Large intestine (tissue), 3 donors: ENCODE measurements around the gene CCDC87. TPM values are rescaled to one million over a fixed set of nuclear protein-coding genes. Genes with fewer than 3 reads are reported as not detected.
"Not testable (repeated sequence)": the region's sequence is repeated elsewhere in the genome, so short reads cannot be mapped to it uniquely, and the experiment has no call there.

Experiments
- DNase-seq, 2 donors: peaks; one replicate each; pipeline versions ENCODE4 v3.0.0 to v3.0.0-alpha.2; 2013
- H3K27ac ChIP-seq: one replicate; pipeline ENCODE4 v1.5.1; 2013; ENCODE audit warnings: low read length
- H3K27me3 ChIP-seq: 2 replicates; pipeline ENCODE4 v1.6.1; 2013; ENCODE audit warnings: low read length; ENCODE audit not compliant: control insufficient read depth, insufficient read depth
- H3K36me3 ChIP-seq: 2 replicates; pipeline ENCODE4 v1.6.1; 2013; ENCODE audit warnings: low read length; ENCODE audit not compliant: control insufficient read depth, insufficient read depth
- H3K4me1 ChIP-seq: one replicate; pipeline ENCODE4 v1.6.1; 2013; ENCODE audit warnings: low read length; ENCODE audit not compliant: control insufficient read depth, insufficient read depth
- H3K4me3 ChIP-seq: one replicate; pipeline ENCODE4 v1.5.1; 2013; ENCODE audit warnings: low read length
- H3K9me3 ChIP-seq: one replicate; pipeline ENCODE4 v1.6.1; 2013; ENCODE audit warnings: mild to moderate bottlenecking, low read depth, low read length, moderate library complexity; ENCODE audit not compliant: control insufficient read depth
- WGBS: methylation state at CpG from one replicate; pipeline ENCODE4 v1.1.5; 2013; ENCODE audit warnings: low lambda C conversion rate; ENCODE audit not compliant: insufficient coverage; 5-methylcytosine and 5-hydroxymethylcytosine counted together
- polyA plus RNA-seq: library from polyadenylated mRNA; unstranded; fragments of 120-200 nt; gene quantifications from one replicate; pipeline ENCODE4 v1.2.1, GENCODE V29; 2013

The CCDC87 gene
- polyA plus RNA-seq, 1 donor, result 0.09 TPM

GRCh38 chr11:66595245-66595904 lies 2.5 kb upstream of the CCDC87 start:
- peaks cover 16% of the 10 kb centered on the region for H3K36me3 ChIP-seq
- H3K9me3 ChIP-seq, result peaks cover 6% of the 10 kb centered on the region
- peak overlapping the region; percentile 60 for H3K27ac ChIP-seq
- peaks cover 8% of the 10 kb centered on the region for H3K4me1 ChIP-seq
- no peak overlapping the region for H3K4me3 ChIP-seq
- H3K27me3 ChIP-seq, result no peaks in the 10 kb centered on the region
- no CpG with 5 or more reads among the region's 5 CpGs for WGBS
- DNase-seq, result peak; percentile 44 to 50

GRCh38 chr11:66593650-66594049 lies 787 bp upstream of the CCDC87 start:
- peaks cover 8% of the 10 kb centered on the region for H3K4me1 ChIP-seq
- WGBS, result no CpG with 5 or more reads among the region's 7 CpGs
- no peak overlapping the region for H3K27ac ChIP-seq

GRCh38 chr11:66593303-66593635 lies 406 bp upstream of the CCDC87 start:
- Histone ChIP-seq H3K4me3 (peak overlapping the region; percentile 75), H3K27ac (peak overlapping the region; percentile 37), H3K4me1 (peaks cover 8% of the 10 kb centered on the region), H3K27me3 (no peaks in the 10 kb centered on the region), H3K36me3 (no peaks in the 10 kb centered on the region), H3K9me3 (peaks cover 11% of the 10 kb centered on the region)
- no peak for DNase-seq
- WGBS, result no CpG with 5 or more reads among the region's 12 CpGs

More at GRCh38 chr11:66593650-66594049, 787 bp upstream of the CCDC87 start:
- H3K4me3 ChIP-seq, result peak overlapping the region; percentile 75
- no peak for DNase-seq
- peaks cover 11% of the 10 kb centered on the region for H3K9me3 ChIP-seq
- H3K36me3 ChIP-seq, result no peaks in the 10 kb centered on the region
- H3K27me3 ChIP-seq, result no peaks in the 10 kb centered on the region

GRCh38 chr11:66591175-66591574 lies 1.7 kb downstream of the CCDC87 start:
- Histone ChIP-seq H3K36me3 (no peaks in the 10 kb centered on the region), H3K27ac (no peak overlapping the region), H3K27me3 (no peaks in the 10 kb centered on the region), H3K4me1 (peaks cover 8% of the 10 kb centered on the region), H3K4me3 (no peak overlapping the region), H3K9me3 (peaks cover 17% of the 10 kb centered on the region)
- WGBS, result no CpG with 5 or more reads among the region's 2 CpGs
- DNase-seq, result no peak

- WGBS, result no CpG with 5 or more reads among the region's 7 CpGs
- peaks cover 17% of the 10 kb centered on the region for H3K9me3 ChIP-seq
- DNase-seq, result no peak
- no peaks in the 10 kb centered on the region for H3K27me3 ChIP-seq
- no peak overlapping the region for H3K4me3 ChIP-seq
- no peak overlapping the region for H3K27ac ChIP-seq
- no peaks in the 10 kb centered on the region for H3K36me3 ChIP-seq
- peaks cover 8% of the 10 kb centered on the region for H3K4me1 ChIP-seq
Measured at GRCh38 chr11:66589996-66590675, 2.7 kb downstream of the CCDC87 start.

- not testable (repeated sequence) for DNase-seq, H3K4me1 ChIP-seq, H3K27ac ChIP-seq, H3K36me3 ChIP-seq, H3K27me3 ChIP-seq, H3K4me3 ChIP-seq
- H3K9me3 ChIP-seq, result peaks cover 17% of the 10 kb centered on the region
- no CpG with 5 or more reads among the region's 2 CpGs for WGBS
Measured at GRCh38 chr11:66589315-66589714, 3.5 kb downstream of the CCDC87 start.

- peaks cover 15% of the 10 kb centered on the region for H3K9me3 ChIP-seq
- no peak for DNase-seq
- H3K27ac ChIP-seq, result no peak overlapping the region
- H3K4me3 ChIP-seq, result no peak overlapping the region
- H3K36me3 ChIP-seq, result no peaks in the 10 kb centered on the region
- whole genome bisulfite sequencing, result no CpG with 5 or more reads among the region's 2 CpGs
- H3K4me1 ChIP-seq, result no peaks in the 10 kb centered on the region
- no peaks in the 10 kb centered on the region for H3K27me3 ChIP-seq
Measured at GRCh38 chr11:66586136-66586535, 6.7 kb downstream of the CCDC87 start.

- peaks cover 12% of the 10 kb centered on the region for H3K9me3 ChIP-seq
- H3K36me3 ChIP-seq, H3K27ac ChIP-seq, DNase-seq, H3K4me3 ChIP-seq, H3K27me3 ChIP-seq, H3K4me1 ChIP-seq: not testable (repeated sequence)
- no CpG with 5 or more reads among the region's 1 CpG for WGBS
Measured at GRCh38 chr11:66585447-66585846, 7.4 kb downstream of the CCDC87 start.

- no CpG with 5 or more reads among the region's 3 CpGs for WGBS
- H3K27ac ChIP-seq, result not testable (repeated sequence)
Measured at GRCh38 chr11:66582565-66583147, 10.2 kb downstream of the CCDC87 start.

GRCh38 chr11:66581261-66581660 lies 11.6 kb downstream of the CCDC87 start:
- H3K9me3 ChIP-seq, result no peaks in the 10 kb centered on the region
- H3K4me3 ChIP-seq, result no peak overlapping the region
- H3K36me3 ChIP-seq, result no peaks in the 10 kb centered on the region
- no peaks in the 10 kb centered on the region for H3K4me1 ChIP-seq
- WGBS, result no CpG with 5 or more reads among the region's 3 CpGs
- H3K27me3 ChIP-seq, result no peaks in the 10 kb centered on the region
- no peak for DNase-seq
- H3K27ac ChIP-seq, result no peak overlapping the region

More at GRCh38 chr11:66582565-66583147, 10.2 kb downstream of the CCDC87 start:
- not testable (repeated sequence) for H3K4me1 ChIP-seq, H3K9me3 ChIP-seq, DNase-seq, H3K27me3 ChIP-seq, H3K4me3 ChIP-seq, H3K36me3 ChIP-seq
